GM11168 (cell line): Measurements from ENCODE around the gene CD40.

Experiments
- in situ Hi-C: fragments of 300-500 bp; cut with MboI; formaldehyde crosslinking; loops from one replicate; pipeline ENCODE4 v1.12.0; 2022; ENCODE audit warnings: low sequenced_read_pairs; ENCODE audit not compliant: unreplicated experiment

The CD40 gene

GRCh38 chr20:46169245-46170171 is 51.4 kb downstream of the CD40 start:
- in situ Hi-C loops: no loop called here

GRCh38 chr20:46171476-46171875 is 53.4 kb downstream of the CD40 start:
- in situ Hi-C loops: no loop called here

- in situ Hi-C loops: no loop called here
These were observed 53.8 kb downstream of the CD40 start for GRCh38 chr20:46171909-46172308.

- in situ Hi-C loops: no loop called here
These were observed 54.3 kb downstream of the CD40 start for GRCh38 chr20:46172455-46172854.

- in situ Hi-C loops: no loop called here
These were observed 54.9 kb downstream of the CD40 start for GRCh38 chr20:46172961-46173536.

GRCh38 chr20:46173652-46174468 is 55.7 kb downstream of the CD40 start:
- in situ Hi-C loops: no loop called here

- in situ Hi-C loops: no loop called here
These were observed 56.5 kb downstream of the CD40 start for GRCh38 chr20:46174469-46175126.

- in situ Hi-C loops: no loop called here
These were observed 57.0 kb downstream of the CD40 start for GRCh38 chr20:46175127-46175494.

GRCh38 chr20:46176739-46177378 is 58.7 kb downstream of the CD40 start:
- in situ Hi-C loops: no loop called here

GRCh38 chr20:46177768-46178167 is 59.7 kb downstream of the CD40 start:
- in situ Hi-C loops: no loop called here

GRCh38 chr20:46178891-46179290 is 60.8 kb downstream of the CD40 start:
- in situ Hi-C loops: no loop called here
